Mucosa of descending colon (tissue), 3 donors: ENCODE data around the gene TPPP3. TPM values are rescaled to one million over a fixed set of nuclear protein-coding genes. Genes with fewer than 3 reads are reported as not detected.

Experiments
- ATAC-seq: fragments of 200-7000 bp; cut with Tn5 transposase; one replicate; pipeline ENCODE4 v1.9.1; 2020; ENCODE audit warnings: mild to moderate bottlenecking, moderate library complexity
- DNase-seq, 3 donors: peaks; one replicate each; pipeline ENCODE4 v3.0.0-alpha.2; 2020
- H3K36me3 ChIP-seq: fragments of 200-600 bp; one replicate; pipeline ENCODE4 v1.8.0; 2021; ENCODE audit warnings: low read depth, mild to moderate bottlenecking
- H3K4me1 ChIP-seq: fragments of 200-600 bp; one replicate; pipeline ENCODE4 v1.8.0; 2021; ENCODE audit warnings: low read depth, mild to moderate bottlenecking
- H3K4me3 ChIP-seq: fragments of 200-600 bp; one replicate; pipeline ENCODE4 v1.8.0; 2021; ENCODE audit warnings: mild to moderate bottlenecking
- H3K9me3 ChIP-seq: fragments of 200-600 bp; one replicate; pipeline ENCODE4 v1.8.0; 2021; ENCODE audit warnings: mild to moderate bottlenecking
- intact Hi-C, 2 donors: fragments of 100-400 bp; cut with DNase I in 1 of 2; cut with micrococcal nuclease in 1 of 2; formaldehyde crosslinking; loops; one replicate each; pipeline versions ENCODE4 v1.11.0 to v1.11.1; 2022; cut with DNase I, micrococcal nuclease
- total RNA-seq, 3 donors: library from RNA; stranded (reverse); fragmentation: NEBNext Ultra II Directional in 2 of 3; extraction: Animal tissue kit (Norgen Biotek cat#: 25700) in 2 of 3; gene quantifications; one replicate each; pipeline versions ENCODE4 v1.2.1 to v1.2.4, GENCODE V29; 2021 to 2023
- TF ChIP-seq, protein P1 (sequence below): fragments of 200-600 bp; IDR thresholded peaks from one replicate; pipeline ENCODE4 v1.8.0; 2022; ENCODE audit warnings: antibody characterized with exemption, mild to moderate bottlenecking
- donor health status: DM: no; HTN: no; CAD: no; lungs with moderate emphysema.
- donor health status: DM: no; HTN: no; CAD: no.
- donor health status: DM: no; HTN: yes; CAD: no.

The TPPP3 gene
- total RNA-seq, 3 donors from 2014 or later, result 3.8 to 23.8 (median 4.8) TPM

DNA sequence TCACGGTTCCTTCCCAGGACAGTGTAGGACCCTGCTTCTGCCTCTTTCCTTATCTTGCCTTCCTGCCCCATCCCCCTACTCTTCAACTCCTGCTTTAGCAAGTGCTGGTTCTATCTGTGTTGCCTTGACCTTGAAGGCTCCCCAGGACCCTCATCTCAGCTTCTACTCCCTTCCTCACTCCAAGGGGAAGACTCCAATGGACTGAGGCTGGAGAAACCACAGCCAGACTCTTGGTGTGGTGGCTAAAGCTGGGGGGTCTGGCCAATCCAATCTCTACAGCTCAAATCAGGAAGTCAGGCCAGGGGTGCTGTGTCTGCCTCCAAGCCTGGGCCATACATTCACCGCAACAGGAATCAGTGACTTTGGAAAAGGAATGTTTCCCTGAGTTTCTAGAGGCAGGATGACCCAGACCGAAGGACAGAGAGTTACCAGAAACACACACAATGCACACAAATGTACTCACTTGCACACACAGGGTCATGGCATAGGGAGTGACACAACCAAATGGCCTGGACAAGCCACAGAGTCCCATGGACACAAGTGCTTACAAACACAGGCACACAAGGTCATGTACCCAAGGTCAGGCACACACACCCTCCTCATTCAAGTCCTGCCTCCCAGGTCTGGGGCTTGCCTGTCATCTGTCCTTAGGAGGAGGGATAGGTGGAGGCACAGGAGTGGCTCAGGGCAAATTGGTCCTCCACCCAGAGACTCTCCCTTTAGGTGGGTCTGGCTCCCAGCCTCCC is 35.9 kb upstream of the TPPP3 start:
- TF ChIP-seq, protein P1, sequence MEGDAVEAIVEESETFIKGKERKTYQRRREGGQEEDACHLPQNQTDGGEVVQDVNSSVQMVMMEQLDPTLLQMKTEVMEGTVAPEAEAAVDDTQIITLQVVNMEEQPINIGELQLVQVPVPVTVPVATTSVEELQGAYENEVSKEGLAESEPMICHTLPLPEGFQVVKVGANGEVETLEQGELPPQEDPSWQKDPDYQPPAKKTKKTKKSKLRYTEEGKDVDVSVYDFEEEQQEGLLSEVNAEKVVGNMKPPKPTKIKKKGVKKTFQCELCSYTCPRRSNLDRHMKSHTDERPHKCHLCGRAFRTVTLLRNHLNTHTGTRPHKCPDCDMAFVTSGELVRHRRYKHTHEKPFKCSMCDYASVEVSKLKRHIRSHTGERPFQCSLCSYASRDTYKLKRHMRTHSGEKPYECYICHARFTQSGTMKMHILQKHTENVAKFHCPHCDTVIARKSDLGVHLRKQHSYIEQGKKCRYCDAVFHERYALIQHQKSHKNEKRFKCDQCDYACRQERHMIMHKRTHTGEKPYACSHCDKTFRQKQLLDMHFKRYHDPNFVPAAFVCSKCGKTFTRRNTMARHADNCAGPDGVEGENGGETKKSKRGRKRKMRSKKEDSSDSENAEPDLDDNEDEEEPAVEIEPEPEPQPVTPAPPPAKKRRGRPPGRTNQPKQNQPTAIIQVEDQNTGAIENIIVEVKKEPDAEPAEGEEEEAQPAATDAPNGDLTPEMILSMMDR, result no peak
- Histone ChIP-seq H3K36me3 (no peaks in the 10 kb centered on the region), H3K4me1 (peaks cover 15% of the 10 kb centered on the region), H3K4me3 (peak overlapping the region; percentile 63), H3K9me3 (no peaks in the 10 kb centered on the region)
- ATAC-seq (peak; percentile 67), DNase-seq (peak in 2 of 3 donors; percentile 83 to 85)
- intact Hi-C loops, result loop anchor here in 1 of 2 donors (5.0 kb wide), 1 partner anchor 33 kb away; no protein-coding TSS in a partner anchor

DNA sequence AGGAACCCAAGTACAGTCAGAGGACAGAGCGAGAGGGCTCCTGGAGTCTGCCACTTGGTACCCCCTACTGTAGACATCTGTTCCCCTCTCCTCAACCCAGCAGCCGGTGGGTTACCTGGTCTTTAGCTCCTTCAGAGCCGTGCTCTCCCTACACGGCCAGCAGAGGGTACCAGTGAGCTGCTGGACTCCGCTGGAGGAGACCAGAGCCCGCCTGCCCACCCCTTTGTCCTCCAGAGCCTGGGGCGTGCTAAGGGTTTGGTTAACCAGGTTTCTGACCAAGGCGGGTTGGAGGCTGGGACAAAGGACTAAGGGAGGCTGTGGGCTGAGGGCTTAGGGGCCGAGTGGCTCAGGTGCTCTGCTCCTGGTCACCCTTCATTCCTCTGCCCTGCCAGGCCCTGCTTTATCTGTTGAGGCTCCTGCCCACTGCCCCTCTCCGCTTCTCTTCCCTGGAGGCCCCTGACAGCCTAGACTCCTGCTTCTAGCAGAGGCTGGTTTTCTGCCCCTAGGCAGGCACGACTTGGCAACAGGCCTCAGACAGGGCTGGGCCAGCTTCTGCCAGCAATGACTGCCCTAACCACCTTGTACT is 34.9 kb upstream of the TPPP3 start:
- peak; percentile 57 for ATAC-seq
- Histone ChIP-seq H3K4me1 (peaks cover 15% of the 10 kb centered on the region), H3K36me3 (no peaks in the 10 kb centered on the region), H3K4me3 (no peak overlapping the region), H3K9me3 (no peaks in the 10 kb centered on the region)
- TF ChIP-seq, protein P1, result peak; percentile 72
- intact Hi-C loops, result loop anchor here in 1 of 2 donors (5.0 kb wide), 1 partner anchor 34 kb away; no protein-coding TSS in a partner anchor
- peak; percentile 83 to 87 (median 84) for DNase-seq

DNA sequence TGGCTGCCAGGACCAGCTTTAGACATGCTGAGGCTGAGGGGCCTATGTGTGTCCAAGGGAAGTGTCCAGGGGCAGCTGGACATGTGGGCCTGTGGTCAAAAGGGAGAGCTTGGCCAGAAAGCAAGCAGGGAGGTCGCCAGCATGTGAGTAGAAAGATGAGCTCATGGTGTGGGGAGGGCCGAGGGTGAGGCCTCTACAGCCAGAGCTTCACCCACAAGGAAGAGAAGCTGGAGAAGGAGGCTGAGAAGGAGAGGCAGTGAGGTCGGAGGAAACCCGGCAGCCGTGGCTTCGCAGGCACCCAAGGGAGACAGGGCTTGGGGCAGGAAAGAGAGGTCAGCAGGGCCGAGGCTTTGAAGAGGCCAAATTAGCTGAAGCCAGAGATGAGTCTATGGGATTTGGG is 33.7 kb upstream of the TPPP3 start:
- DNase-seq (peak in 1 of 3 donors; percentile 41), ATAC-seq (no peak)
- TF ChIP-seq, protein P1, result no peak
- H3K4me1 ChIP-seq, result peaks cover 15% of the 10 kb centered on the region
- H3K9me3 ChIP-seq, result no peaks in the 10 kb centered on the region
- H3K4me3 ChIP-seq, result no peak overlapping the region
- intact Hi-C loops, result loop anchor here in 1 of 2 donors (5.0 kb wide), 1 partner anchor 35 kb away; no protein-coding TSS in a partner anchor
- H3K36me3 ChIP-seq, result no peaks in the 10 kb centered on the region

DNA sequence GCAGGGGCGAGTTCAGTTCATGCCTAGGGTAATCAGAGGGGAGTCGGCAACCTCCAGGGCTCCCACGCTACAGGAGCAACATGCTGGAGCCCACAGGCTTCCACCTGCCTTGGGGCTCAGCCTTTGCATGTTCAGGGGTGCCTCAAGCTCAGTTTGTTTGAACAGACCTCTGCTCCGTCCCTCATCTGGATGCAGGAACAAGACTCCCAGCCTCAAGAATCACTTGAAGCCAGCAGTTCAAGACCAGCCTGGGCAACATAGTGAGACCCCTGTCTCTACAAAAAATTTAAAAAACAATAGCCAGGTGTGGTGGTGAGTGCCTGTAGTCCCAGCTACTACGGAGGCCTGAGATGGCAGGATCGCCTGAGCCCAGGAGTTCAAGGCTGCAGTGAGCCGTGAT is 32.7 kb upstream of the TPPP3 start:
- ATAC-seq (no peak), DNase-seq (no peak)
- H3K4me3 ChIP-seq, result no peak overlapping the region
- no peaks in the 10 kb centered on the region for H3K36me3 ChIP-seq
- H3K9me3 ChIP-seq, result no peaks in the 10 kb centered on the region
- peaks cover 12% of the 10 kb centered on the region for H3K4me1 ChIP-seq
- TF ChIP-seq, protein P1, result no peak
- intact Hi-C loops, result loop anchor here in 1 of 2 donors (5.0 kb wide), 1 partner anchor 36 kb away; no protein-coding TSS in a partner anchor

DNA sequence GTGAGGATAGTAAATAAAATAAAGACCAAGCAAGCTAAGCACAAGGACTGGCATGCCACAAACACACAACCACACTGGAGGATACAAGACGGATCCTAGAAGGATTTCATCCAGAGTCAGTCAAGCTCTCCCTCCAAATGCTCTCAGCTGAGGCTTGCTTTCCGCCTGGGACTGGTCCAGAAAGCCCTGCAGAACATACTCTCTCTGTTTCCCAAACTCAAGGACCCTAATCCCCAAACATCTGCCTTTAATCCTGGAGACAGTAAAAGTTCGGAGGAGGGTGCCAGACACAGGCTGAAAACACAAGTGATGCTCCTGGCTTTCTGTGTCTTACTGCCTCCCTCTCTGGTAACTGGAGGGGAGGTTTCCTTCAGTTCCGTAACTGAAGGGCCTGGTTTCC is 32.3 kb upstream of the TPPP3 start:
- ATAC-seq (no peak), DNase-seq (no peak)
- no peak overlapping the region for H3K4me3 ChIP-seq
- no peaks in the 10 kb centered on the region for H3K36me3 ChIP-seq
- H3K9me3 ChIP-seq, result no peaks in the 10 kb centered on the region
- intact Hi-C loops, result loop anchor here in 1 of 2 donors (5.0 kb wide), 1 partner anchor 37 kb away; no protein-coding TSS in a partner anchor
- TF ChIP-seq, protein P1, result no peak
- peaks cover 12% of the 10 kb centered on the region for H3K4me1 ChIP-seq
